NCI-H2196 treated with DMSO at 0.1 percent for 48 hours (cell line): ENCODE results near the gene ADGRD2.

Source experiments
- DNase-seq: peaks from one replicate; lab custom pipeline; 2025; ENCODE audit not compliant: unreplicated experiment; lab: John Stamatoyannopoulos, UW

ADGRD2 gene

DNA sequence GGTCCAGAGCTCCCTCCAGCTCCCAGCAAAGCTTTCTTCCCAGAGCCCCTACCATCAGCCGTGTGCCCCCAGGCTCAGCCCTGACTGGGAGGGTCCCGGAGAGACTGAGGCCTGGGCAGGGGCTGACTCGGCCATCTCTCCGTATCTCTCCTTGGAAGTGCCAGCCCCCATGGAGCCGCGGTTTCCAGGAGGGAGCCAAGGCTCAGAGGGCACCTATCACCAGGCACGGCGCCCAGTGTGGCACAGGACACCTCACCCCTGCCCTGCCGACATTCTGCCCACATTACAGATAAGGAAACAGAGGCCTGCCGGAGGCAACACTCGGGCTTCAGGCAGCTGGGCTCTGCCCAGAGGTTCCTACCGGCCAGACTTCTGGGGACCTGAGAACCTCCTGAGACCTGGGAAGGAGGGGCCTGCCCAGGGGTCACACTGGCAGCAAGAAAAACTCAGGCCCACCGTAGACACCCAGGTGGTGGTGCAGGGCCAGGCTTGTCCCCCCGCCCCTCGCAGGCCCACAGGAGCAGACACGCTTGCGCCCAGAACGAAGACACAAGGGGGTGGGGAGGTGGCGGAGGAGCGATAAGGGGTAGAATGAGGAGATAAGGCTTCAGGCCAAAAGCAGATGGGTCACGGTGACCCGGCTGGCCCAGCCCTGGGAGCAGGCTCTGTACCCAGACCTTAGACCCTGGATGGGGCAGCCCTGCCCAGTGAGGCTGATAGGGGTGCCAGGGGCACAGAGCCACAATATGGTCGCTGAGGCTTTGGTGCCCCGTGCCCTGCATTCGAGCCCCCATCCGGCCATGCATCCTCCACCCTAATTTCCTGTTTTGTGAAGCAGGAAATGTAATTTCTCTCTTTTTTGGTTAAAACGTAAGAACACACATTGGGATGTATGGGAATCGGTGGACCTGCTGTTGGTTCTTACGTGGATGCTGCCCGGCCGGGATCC, 45.1 kb downstream of the ADGRD2 start:
- no peak for DNase-seq

DNA sequence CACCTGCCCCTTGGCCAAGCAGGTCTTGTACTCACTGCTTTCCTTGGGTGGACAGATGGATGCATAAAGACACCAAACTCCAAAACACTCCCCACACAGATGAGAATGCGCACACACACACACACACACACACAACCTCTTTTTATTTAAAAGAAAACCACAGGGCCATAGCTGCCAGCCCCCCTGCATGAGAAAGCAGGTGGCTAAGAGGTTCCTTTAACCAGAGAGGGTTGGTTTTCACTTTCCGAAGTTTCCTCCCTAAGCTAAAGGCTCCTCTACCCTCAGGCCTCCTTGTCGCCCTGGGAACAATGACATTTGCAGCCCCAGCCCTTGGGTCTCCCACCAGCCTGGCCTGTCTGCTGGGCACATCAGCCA, 45.8 kb downstream of the ADGRD2 start:
- no peak for DNase-seq

DNA sequence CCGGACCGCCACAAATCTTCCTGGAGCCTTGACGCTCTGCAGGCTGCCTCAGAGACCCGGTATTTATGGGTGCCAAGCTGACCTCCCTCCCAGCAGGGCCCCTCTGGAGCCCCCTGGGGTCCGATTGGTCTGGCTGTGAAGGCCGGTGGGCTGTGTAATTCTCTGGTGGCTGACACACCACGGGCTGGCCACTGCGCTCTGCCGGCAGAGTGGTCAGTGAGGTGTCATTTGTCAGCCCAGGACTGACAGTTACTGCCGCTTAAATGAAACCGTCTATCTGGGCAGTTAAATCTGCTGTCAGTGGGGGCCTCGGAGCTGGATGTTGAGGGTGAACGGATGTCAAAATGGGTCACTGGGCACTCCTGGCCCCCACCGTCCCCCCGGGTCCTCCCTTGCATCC, 46.2 kb downstream of the ADGRD2 start:
- no peak for DNase-seq

- DNase-seq = no peak
These were observed 47.2 kb downstream of the ADGRD2 start for GRCh38 chr9:124497441-124497840.

GRCh38 chr9:124498040-124498439, 47.8 kb downstream of the ADGRD2 start:
- no peak for DNase-seq

DNA sequence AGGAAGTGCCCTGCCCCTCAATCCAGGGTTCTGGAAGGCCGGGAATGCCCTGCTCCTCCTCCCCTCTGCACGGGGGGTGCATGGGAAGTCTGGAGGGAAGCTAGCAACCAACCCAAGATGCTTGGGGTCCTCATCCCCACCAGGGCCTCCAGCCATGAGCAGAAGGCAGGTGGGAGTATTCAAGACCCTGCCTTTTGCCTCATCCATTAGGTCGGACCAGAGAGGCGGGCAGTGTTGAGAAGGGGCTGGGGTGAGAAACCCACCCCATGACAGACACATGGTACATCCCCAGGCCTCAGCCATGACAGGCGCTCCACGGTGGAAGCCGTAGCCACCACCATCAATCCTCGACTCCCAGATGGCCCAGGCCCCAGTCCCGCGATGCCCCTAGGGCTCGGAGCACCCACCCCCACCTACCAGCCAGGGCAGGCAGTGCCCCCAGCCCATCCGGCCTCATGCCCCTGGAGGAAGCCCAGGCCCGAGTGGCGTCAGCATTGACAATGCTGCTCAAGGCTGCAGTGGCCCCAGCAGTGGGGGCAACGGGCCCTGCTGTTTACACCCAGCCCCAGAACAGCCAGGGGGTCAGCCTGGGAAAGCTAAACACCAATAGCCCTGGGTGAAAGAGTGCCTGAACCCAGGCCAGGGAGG, 48.4 kb downstream of the ADGRD2 start:
- DNase-seq = no peak

DNA sequence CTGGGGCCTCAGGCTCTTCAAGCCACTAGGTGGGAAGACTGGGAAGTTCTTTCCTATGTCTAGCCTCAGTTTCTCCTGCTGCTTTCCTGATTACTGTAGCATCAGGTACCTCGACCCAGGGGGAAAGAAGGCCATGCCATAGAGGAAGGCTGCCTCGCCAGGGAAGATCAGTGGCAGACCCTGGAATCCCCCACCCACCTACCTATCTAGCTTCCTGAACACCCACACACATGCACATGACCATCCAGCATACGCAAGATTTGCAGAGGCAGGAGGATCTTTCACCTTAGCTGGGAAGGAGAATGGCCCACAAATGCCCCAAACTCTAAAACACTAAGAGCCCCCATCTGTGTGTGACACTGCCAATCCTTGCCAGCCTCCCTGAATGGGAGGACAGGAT, 49.0 kb downstream of the ADGRD2 start:
- no peak for DNase-seq

DNA sequence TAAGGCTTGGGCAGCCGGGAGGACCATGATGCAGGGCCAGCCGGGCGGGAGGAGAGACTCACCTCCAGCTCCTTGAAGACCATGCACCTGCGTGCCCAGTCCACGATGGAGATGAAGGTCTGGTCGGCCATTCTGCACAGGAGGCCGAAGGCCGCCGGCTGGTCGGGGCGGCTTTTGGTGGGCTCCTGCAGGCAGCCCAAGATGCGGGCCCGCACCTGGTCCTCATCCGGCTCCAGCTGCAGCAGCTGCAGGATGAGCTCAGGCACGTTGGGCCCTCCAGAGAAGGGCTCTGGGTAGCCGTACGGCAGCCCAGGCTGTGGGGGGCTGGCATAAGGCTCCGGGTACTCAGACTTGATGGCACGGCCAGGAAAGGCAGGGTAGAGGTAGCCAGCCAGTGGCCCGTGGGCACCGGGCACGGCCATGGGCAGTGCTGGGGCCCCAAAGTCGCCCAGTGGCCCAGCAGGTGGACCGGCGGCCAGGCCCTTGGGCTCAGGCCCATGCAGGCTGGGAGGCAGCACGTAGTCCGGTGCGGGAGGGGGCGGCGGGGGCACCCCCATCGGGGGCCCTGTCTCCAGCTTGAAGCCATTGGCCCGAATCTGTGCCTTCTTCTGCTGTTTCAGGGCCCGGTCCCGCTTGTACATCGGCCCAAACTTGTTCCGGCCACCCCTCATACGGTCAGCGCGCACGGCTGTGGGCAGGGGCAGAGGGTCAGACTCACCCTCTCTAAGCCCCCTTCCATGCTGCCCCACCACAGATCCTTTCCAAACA, 50.0 kb downstream of the ADGRD2 start:
- DNase-seq = no peak

- DNase-seq = no peak
These were observed 50.8 kb downstream of the ADGRD2 start for GRCh38 chr9:124500796-124501611.

- no peak for DNase-seq
These were observed 51.6 kb downstream of the ADGRD2 start for GRCh38 chr9:124501771-124502320.

GRCh38 chr9:124502711-124503702, 52.8 kb downstream of the ADGRD2 start:
- DNase-seq = no peak

GRCh38 chr9:124503713-124504529, 53.7 kb downstream of the ADGRD2 start:
- DNase-seq = no peak

- DNase-seq = no peak
These were observed 54.3 kb downstream of the ADGRD2 start for GRCh38 chr9:124504530-124505005.

- no peak for DNase-seq
These were observed 55.0 kb downstream of the ADGRD2 start for GRCh38 chr9:124505006-124505900.

- DNase-seq = no peak
These were observed 55.7 kb downstream of the ADGRD2 start for GRCh38 chr9:124505901-124506346.

GRCh38 chr9:124506433-124506832, 56.2 kb downstream of the ADGRD2 start:
- no peak for DNase-seq
